T-cell (primary cell): ENCODE results near the gene NCS1. TPM values are rescaled to one million over a fixed set of nuclear protein-coding genes. Genes with fewer than 3 reads are reported as not detected.

Experiments
- ATAC-seq, 4 experiments: fragments of 200-7000 bp in 3 of 4; fragments of 150-1000 bp in 1 of 4; cut with Tn5 transposase; replicated peaks in 1 of 4; 1 replicate in 3 of 4; 2 replicates in 1 of 4; pipeline ENCODE4 v1.10.0; 2021; ENCODE audit warnings: moderate library complexity in 3 of 4, mild to moderate bottlenecking in 2 of 4, moderate number of reproducible peaks in 1 of 4
- CTCF ChIA-PET, 2 donors: fragments of 300-600 bp; sonication (Branson Sonifier 250); formaldehyde crosslinking; loops; one replicate each; lab custom pipeline; 2022; ENCODE audit warnings: antibody characterized with exemption in 2 of 2; lab: Charles Lee
- POLR2A ChIA-PET, 2 donors: fragments of 300-600 bp; sonication (Branson Sonifier 250); formaldehyde crosslinking; loops; one replicate each; lab custom pipeline; 2022; ENCODE audit warnings: antibody characterized with exemption in 2 of 2; lab: Charles Lee
- DNase-seq, 35 experiments: peaks; one replicate each; pipeline versions ENCODE4 v3.0.0 to v3.0.0-alpha.2; 2013 to 2023
- H3K27ac ChIP-seq: one replicate; pipeline ENCODE4 v1.5.1; 2013; ENCODE audit warnings: low read length
- H3K27me3 ChIP-seq, 2 experiments: replicated peaks in 1 of 2; 1 replicate in 1 of 2; 2 replicates in 1 of 2; pipeline versions ENCODE4 v1.6.1 to v1.7.0; 2013; ENCODE audit warnings: low read length in 1 of 2, mixed read lengths in 1 of 2; ENCODE audit not compliant: control insufficient read depth in 2 of 2, insufficient read depth in 2 of 2; ENCODE audit errors: extremely low read depth in 1 of 2
- H3K36me3 ChIP-seq, 2 donors: 1 replicate in 1 of 2; 2 replicates in 1 of 2; pipeline versions ENCODE4 v1.6.1 to v1.7.0; 2013; ENCODE audit warnings: low read length in 1 of 2; ENCODE audit not compliant: control insufficient read depth in 2 of 2, insufficient read depth in 1 of 2; ENCODE audit errors: extremely low read depth in 1 of 2
- H3K4me1 ChIP-seq, 2 experiments: 1 replicate in 1 of 2; 2 replicates in 1 of 2; pipeline versions ENCODE4 v1.6.1 to v1.7.0; 2013; ENCODE audit warnings: low read length in 2 of 2, mixed read lengths in 1 of 2; ENCODE audit not compliant: insufficient read depth in 2 of 2, control insufficient read depth in 1 of 2; ENCODE audit errors: extremely low read depth in 1 of 2
- H3K4me3 ChIP-seq, 2 donors: 1 replicate in 1 of 2; 2 replicates in 1 of 2; pipeline versions ENCODE4 v1.5.1 to v1.7.0; 2013; ENCODE audit warnings: mild to moderate bottlenecking in 2 of 2, low read length in 1 of 2, moderate library complexity in 1 of 2; ENCODE audit not compliant: control insufficient read depth in 1 of 2; ENCODE audit errors: extremely low read depth in 1 of 2
- H3K9me3 ChIP-seq: 2 replicates; pipeline ENCODE4 v1.7.0; 2013
- H3K27ac Mint-ChIP-seq, 2 donors: one replicate each; pipeline ENCODE4 v1.8.0; 2020 to 2021; ENCODE audit warnings: mild to moderate bottlenecking in 2 of 2, mixed read lengths in 2 of 2
- H3K27me3 Mint-ChIP-seq, 2 donors: one replicate each; pipeline ENCODE4 v1.8.0; 2021 to 2022; ENCODE audit warnings: mixed read lengths in 2 of 2
- H3K36me3 Mint-ChIP-seq: one replicate; pipeline ENCODE4 v1.8.0; 2021; ENCODE audit warnings: mixed read lengths
- H3K4me1 Mint-ChIP-seq, 3 donors: one replicate each; pipeline ENCODE4 v1.8.0; 2020 to 2022; ENCODE audit warnings: mixed read lengths in 3 of 3, mild to moderate bottlenecking in 1 of 3
- H3K4me3 Mint-ChIP-seq, 3 donors: one replicate each; pipeline ENCODE4 v1.8.0; 2020 to 2022; ENCODE audit warnings: mild to moderate bottlenecking in 3 of 3, mixed read lengths in 3 of 3, moderate library complexity in 3 of 3
- H3K9me3 Mint-ChIP-seq, 3 donors: one replicate each; pipeline ENCODE4 v1.8.0; 2020 to 2022; ENCODE audit warnings: mixed read lengths in 3 of 3
- WGBS: methylation state at CpG from one replicate; pipeline ENCODE4 v1.1.5; 2013; ENCODE audit warnings: missing lambda C conversion rate; ENCODE audit not compliant: insufficient coverage; 5-methylcytosine and 5-hydroxymethylcytosine counted together
- total RNA-seq, 35 experiments: library from RNA in 6 of 35; stranded (reverse) in 6 of 35; fragments of 120-200 nt in 1 of 35; gene quantifications; one replicate each; pipeline versions ENCODE4 v1.2.1 to v1.2.4 and lab custom pipeline; 2013 to 2026

NCS1 gene
- total RNA-seq, 5 donors from 2014 or later (not counting 1 experiment from before 2014, with no cell fraction given), result 0.20 to 0.82 (median 0.46) TPM; not detected in 1

- H3K36me3 Mint-ChIP-seq, result no peaks in the 10 kb centered on the region
- no peak overlapping the region for H3K27ac Mint-ChIP-seq
- H3K9me3 ChIP-seq, result no peaks in the 10 kb centered on the region
- POLR2A ChIA-PET, result no interaction called here
- H3K4me1 Mint-ChIP-seq, result peaks cover 0 to 2% (median 2%) of the 10 kb centered on the region in 3 donors
- H3K27me3 ChIP-seq, result peaks cover 0 to 16% of the 10 kb centered on the region in 2 experiments
- DNase-seq (no peak), ATAC-seq (no peak)
- peaks cover 0 to 7% of the 10 kb centered on the region in 2 experiments for H3K4me1 ChIP-seq
- CTCF ChIA-PET, result no interaction called here
- no peak overlapping the region for H3K4me3 ChIP-seq
- no peaks in the 10 kb centered on the region for H3K27me3 Mint-ChIP-seq
- H3K27ac ChIP-seq, result no peak overlapping the region
- no peaks in the 10 kb centered on the region for H3K9me3 Mint-ChIP-seq
- H3K4me3 Mint-ChIP-seq, result no peak overlapping the region
- no peaks in the 10 kb centered on the region for H3K36me3 ChIP-seq
- WGBS, result 74% methylated on average over 7 of the region's 9 CpGs
Measured at GRCh38 chr9:130197386-130197785, 25.2 kb downstream of the NCS1 start.

DNA sequence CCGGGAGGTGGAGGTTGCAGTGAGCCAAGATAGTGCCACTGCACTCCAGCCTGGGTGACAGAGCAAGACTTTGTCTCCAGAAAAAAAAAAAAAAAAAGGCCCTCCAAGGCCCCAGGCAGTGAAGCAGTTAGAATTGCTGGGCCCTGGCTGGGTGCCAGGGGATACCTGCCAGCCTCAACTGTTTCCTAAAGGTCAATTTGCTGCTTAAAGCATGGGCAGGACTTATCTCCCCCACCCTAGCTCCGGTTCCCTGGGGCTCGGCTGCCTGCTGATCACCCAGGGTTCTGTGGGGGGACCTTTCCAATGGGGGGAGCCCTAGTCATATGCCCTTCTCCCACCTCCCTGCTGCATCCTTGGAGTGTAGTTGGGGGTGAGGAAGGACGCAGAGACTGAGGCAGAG lies 25.7 kb downstream of the NCS1 start:
- ATAC-seq (no peak), DNase-seq (no peak)
- peaks cover 0 to 2% (median 2%) of the 10 kb centered on the region in 3 donors for H3K4me1 Mint-ChIP-seq
- no peaks in the 10 kb centered on the region for H3K9me3 ChIP-seq
- no peaks in the 10 kb centered on the region for H3K36me3 Mint-ChIP-seq
- H3K4me3 ChIP-seq, result no peak overlapping the region
- no peak overlapping the region for H3K4me3 Mint-ChIP-seq
- 100% methylated on average over 1 of the region's 4 CpGs for WGBS
- H3K27me3 ChIP-seq, result peaks cover 0 to 11% of the 10 kb centered on the region in 2 experiments
- H3K4me1 ChIP-seq, result peaks cover 0 to 7% of the 10 kb centered on the region in 2 experiments
- no peak overlapping the region for H3K27ac ChIP-seq
- POLR2A ChIA-PET, result no interaction called here
- CTCF ChIA-PET, result no interaction called here
- H3K27ac Mint-ChIP-seq, result no peak overlapping the region
- no peaks in the 10 kb centered on the region for H3K9me3 Mint-ChIP-seq
- H3K27me3 Mint-ChIP-seq, result no peaks in the 10 kb centered on the region
- no peaks in the 10 kb centered on the region for H3K36me3 ChIP-seq

DNA sequence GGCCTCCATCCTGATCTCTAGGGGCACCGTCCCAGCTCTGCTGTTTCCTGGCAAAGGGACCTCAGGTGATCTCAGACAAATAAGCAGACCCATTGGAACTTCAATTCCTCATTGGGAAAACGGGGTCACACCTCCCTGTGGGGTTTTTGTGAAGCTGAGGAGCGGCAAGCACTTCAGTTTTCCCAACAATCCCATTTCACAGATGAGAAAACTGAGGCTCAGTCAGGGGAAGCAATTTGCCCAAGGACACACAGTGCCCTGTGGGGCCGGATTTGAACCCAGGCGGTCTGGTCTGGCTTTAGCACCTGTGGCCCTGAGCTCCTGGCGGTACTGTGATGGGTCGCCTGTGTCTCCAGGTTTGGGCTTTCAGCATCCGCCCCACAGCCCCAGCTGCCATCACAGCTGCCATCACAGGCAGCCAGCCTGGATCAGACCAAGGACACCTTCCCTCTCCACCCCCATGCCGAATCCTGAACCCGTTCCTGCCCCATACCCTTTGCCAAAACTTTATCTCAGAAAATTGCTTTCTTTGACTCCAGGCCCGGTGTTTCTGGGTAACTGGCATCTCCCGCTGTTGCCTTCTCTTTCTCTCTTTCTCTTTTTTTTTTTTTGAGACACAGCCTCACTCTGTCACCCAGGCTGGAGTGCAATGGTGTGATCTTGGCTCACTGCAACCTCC lies 26.4 kb downstream of the NCS1 start:
- peaks cover 0 to 2% (median 2%) of the 10 kb centered on the region in 3 donors for H3K4me1 Mint-ChIP-seq
- H3K4me3 Mint-ChIP-seq, result no peak overlapping the region
- no peak for DNase-seq
- H3K27me3 Mint-ChIP-seq, result no peaks in the 10 kb centered on the region
- ATAC-seq, result no peak
- no peak overlapping the region for H3K27ac Mint-ChIP-seq
- Histone ChIP-seq H3K9me3 (no peaks in the 10 kb centered on the region), H3K4me1 (peaks cover 0 to 7% of the 10 kb centered on the region in 2 experiments), H3K27me3 (peaks cover 0 to 9% of the 10 kb centered on the region in 2 experiments), H3K27ac (no peak overlapping the region), H3K4me3 (no peak overlapping the region), H3K36me3 (no peaks in the 10 kb centered on the region)
- ChIA-PET POLR2A (no interaction called here), CTCF (no interaction called here)
- H3K36me3 Mint-ChIP-seq, result no peaks in the 10 kb centered on the region
- WGBS, result 87% methylated on average over 8 of the region's 12 CpGs
- H3K9me3 Mint-ChIP-seq, result no peaks in the 10 kb centered on the region

- no peak for ATAC-seq
- H3K27me3 ChIP-seq, result peaks cover 0 to 3% of the 10 kb centered on the region in 2 experiments
- DNase-seq, result no peak
- Mint-ChIP-seq H3K4me3 (no peak overlapping the region), H3K36me3 (no peaks in the 10 kb centered on the region), H3K9me3 (no peaks in the 10 kb centered on the region), H3K4me1 (no peaks in the 10 kb centered on the region), H3K27me3 (no peaks in the 10 kb centered on the region), H3K27ac (no peak overlapping the region)
- no peak overlapping the region for H3K4me3 ChIP-seq
- ChIA-PET CTCF (no interaction called here), POLR2A (no interaction called here)
- H3K9me3 ChIP-seq, result no peaks in the 10 kb centered on the region
- WGBS, result 100% methylated on average over 2 of the region's 8 CpGs
- H3K36me3 ChIP-seq, result no peaks in the 10 kb centered on the region
- no peak overlapping the region for H3K27ac ChIP-seq
- no peaks in the 10 kb centered on the region for H3K4me1 ChIP-seq
Measured at GRCh38 chr9:130199605-130200004, 27.4 kb downstream of the NCS1 start.

DNA sequence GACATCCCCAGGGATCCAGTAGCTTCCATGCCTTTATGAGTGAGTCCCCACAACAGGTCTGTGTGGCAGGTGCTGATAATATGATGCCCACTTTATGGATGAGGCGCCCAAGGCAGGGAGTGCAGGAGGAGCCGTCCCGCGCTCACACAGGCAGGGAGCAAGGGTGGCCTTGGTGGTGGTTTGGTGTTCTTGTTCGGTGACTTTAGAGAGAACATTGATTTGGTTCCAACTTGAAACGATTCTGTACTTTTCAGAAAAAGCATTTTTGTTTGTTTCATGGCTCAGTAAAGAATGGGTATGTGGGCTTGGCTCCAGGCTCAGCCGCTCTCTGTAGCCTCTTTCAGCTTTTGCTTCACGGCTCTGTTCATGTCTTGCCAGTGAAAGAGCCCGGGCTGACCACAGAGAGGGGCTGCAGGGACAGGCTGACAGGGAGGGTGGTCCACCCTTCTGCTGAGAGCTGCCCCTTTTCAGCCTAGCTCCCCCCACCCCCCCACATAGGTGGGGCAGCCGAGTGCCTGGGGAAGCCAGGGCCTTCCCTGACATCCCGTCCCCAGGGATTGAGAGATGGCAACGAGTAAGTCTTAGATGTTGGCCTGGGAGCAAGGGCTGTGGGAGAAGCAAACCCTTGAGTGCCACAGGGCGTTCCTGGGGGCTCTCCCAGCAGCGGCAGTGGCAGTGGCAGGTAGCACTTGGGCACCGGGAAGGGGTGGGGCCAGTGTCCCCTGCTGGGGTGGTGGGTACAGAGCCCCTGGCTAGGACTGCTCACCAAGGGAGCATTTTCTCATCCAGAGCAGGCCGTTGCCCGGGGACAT lies 28.0 kb downstream of the NCS1 start:
- H3K27ac ChIP-seq, result no peak overlapping the region
- H3K36me3 ChIP-seq, result no peaks in the 10 kb centered on the region
- no peak overlapping the region for H3K4me3 Mint-ChIP-seq
- no peak overlapping the region for H3K27ac Mint-ChIP-seq
- no peak for ATAC-seq
- H3K9me3 Mint-ChIP-seq, result no peaks in the 10 kb centered on the region
- no peaks in the 10 kb centered on the region for H3K27me3 ChIP-seq
- DNase-seq, result no peak
- POLR2A ChIA-PET, result no interaction called here
- H3K4me3 ChIP-seq, result no peak overlapping the region
- no peaks in the 10 kb centered on the region for H3K27me3 Mint-ChIP-seq
- H3K4me1 ChIP-seq, result no peaks in the 10 kb centered on the region
- CTCF ChIA-PET, result no interaction called here
- no peaks in the 10 kb centered on the region for H3K36me3 Mint-ChIP-seq
- H3K9me3 ChIP-seq, result no peaks in the 10 kb centered on the region
- no peaks in the 10 kb centered on the region for H3K4me1 Mint-ChIP-seq
- WGBS, result 85% methylated on average over 11 of the region's 17 CpGs

DNA sequence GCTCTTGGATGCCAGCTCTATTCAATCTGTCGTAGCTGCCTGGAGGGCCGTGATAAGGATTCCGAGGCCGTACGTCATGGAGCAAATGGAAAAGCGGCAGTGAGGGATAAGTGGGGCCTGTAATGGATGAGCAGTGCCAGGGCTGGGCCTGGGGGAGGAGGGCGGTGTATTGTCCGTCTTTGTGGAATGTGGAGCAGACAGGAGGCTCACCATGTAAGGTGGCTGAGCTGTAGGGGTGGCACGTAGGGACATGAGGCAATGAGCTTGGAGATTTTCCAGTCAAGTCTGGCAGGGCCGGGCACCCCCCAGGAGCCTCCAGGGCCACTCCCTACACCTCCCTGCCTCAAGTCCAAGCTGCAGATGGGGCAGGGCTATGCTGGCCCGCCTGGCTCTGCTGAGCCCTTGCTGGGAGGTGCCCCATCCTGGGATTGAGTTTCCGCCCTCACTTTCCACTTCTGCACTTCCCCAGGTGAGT lies 29.2 kb downstream of the NCS1 start:
- DNase-seq (no peak), ATAC-seq (no peak)
- Mint-ChIP-seq H3K27me3 (no peaks in the 10 kb centered on the region), H3K27ac (no peak overlapping the region), H3K36me3 (no peaks in the 10 kb centered on the region), H3K4me1 (no peaks in the 10 kb centered on the region), H3K4me3 (no peak overlapping the region), H3K9me3 (no peaks in the 10 kb centered on the region)
- Histone ChIP-seq H3K27me3 (no peaks in the 10 kb centered on the region), H3K9me3 (no peaks in the 10 kb centered on the region), H3K4me3 (no peak overlapping the region), H3K36me3 (no peaks in the 10 kb centered on the region), H3K27ac (no peak overlapping the region), H3K4me1 (no peaks in the 10 kb centered on the region)
- 92% methylated on average over 11 of the region's 12 CpGs for WGBS
- ChIA-PET CTCF (no interaction called here), POLR2A (no interaction called here)
